HCT116 (cell line): ENCODE results near the gene PADI3.

Source experiments
- FOSL1 ChIP-seq: IDR thresholded peaks from 2 replicates; pipeline ENCODE4 v1.6.1; 2012; ENCODE audit warnings: low read depth
- REST ChIP-seq: IDR thresholded peaks from 2 replicates; pipeline ENCODE4 v1.6.1; 2012; ENCODE audit warnings: low read depth
- ZBTB33 ChIP-seq: IDR thresholded peaks from 2 replicates; pipeline ENCODE4 v1.6.1; 2011; ENCODE audit warnings: mild to moderate bottlenecking, low read length, moderate library complexity; ENCODE audit not compliant: insufficient replicate concordance; ENCODE audit errors: extremely low read depth
- TF ChIP-seq, protein P1 (sequence below), 3 experiments: fragments of 200-600 bp in 1 of 3; sonication (generic) in 1 of 3; IDR thresholded peaks in 2 of 3; conservative IDR thresholded peaks in 1 of 3; 2 replicates each; pipeline ENCODE4 v1.5.1; 2012 to 2017; ENCODE audit warnings: low read depth in 2 of 3, low read length in 2 of 3, antibody characterized with exemption in 1 of 3, borderline replicate concordance in 1 of 3, control low read depth in 1 of 3, mild to moderate bottlenecking in 1 of 3, mixed read lengths in 1 of 3, mixed run types in 1 of 3, moderate library complexity in 1 of 3; ENCODE audit not compliant: insufficient read depth in 1 of 3

GRCh38 chr1:17248781-17249180, at the start of gene PADI3:
- no peak for TF ChIP-seq REST
- no peak for TF ChIP-seq ZBTB33
- no peak for TF ChIP-seq FOSL1
- TF ChIP-seq, protein P1, sequence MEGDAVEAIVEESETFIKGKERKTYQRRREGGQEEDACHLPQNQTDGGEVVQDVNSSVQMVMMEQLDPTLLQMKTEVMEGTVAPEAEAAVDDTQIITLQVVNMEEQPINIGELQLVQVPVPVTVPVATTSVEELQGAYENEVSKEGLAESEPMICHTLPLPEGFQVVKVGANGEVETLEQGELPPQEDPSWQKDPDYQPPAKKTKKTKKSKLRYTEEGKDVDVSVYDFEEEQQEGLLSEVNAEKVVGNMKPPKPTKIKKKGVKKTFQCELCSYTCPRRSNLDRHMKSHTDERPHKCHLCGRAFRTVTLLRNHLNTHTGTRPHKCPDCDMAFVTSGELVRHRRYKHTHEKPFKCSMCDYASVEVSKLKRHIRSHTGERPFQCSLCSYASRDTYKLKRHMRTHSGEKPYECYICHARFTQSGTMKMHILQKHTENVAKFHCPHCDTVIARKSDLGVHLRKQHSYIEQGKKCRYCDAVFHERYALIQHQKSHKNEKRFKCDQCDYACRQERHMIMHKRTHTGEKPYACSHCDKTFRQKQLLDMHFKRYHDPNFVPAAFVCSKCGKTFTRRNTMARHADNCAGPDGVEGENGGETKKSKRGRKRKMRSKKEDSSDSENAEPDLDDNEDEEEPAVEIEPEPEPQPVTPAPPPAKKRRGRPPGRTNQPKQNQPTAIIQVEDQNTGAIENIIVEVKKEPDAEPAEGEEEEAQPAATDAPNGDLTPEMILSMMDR (IDR thresholded peaks at IDR 0.05 in 2 of 3, conservative IDR thresholded peaks at IDR 0.05 in 1 of 3; ENCODE audit: borderline replicate concordance in 1 of 3, insufficient read depth in 1 of 3, low read depth in 2 of 3, low read length in 2 of 3) = no peak
